ENCODE data around the gene SH3BP5L.

SH3BP5L gene

DNA sequence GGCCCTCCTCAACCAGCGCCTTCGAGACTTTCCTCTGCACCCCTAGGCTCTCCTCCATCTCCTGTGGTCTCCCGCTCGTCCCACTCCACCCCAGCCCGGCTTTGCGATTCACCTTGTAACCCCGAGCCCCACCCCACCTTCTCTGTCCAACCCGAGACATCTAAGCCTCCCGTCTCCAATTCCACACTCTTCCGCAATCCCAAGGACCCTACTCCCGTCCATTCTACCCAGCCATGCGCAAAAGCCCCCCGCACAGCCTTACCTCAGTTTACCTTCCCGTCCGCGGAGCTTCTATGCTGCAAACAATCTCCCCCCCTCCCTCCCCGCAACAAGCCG, 174 bp downstream of the SH3BP5L start:
- peak; percentile 27 for DNase-seq (ENCODE audit: low spot score)

DNA sequence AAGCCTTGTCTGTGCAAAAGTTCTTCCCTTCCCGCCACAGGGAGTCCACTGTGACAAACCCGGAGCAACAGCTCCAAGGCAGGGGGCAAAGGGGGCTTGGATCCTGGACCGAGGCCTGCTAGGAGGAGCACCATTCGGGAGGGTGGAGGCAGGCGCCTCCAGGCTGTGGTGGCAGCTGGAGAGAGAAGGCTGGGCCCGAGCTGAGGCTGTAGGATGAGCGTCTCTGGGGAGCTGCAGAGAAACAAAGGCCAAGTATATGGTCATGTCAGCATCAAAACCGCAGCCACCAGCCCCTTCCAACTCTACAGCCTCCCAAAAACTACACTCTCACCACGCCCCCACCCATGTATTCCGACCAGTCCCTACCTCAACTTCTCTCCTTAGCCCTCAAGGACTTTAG, 579 bp downstream of the SH3BP5L start:
- no peak for DNase-seq (ENCODE audit: low spot score)

DNA sequence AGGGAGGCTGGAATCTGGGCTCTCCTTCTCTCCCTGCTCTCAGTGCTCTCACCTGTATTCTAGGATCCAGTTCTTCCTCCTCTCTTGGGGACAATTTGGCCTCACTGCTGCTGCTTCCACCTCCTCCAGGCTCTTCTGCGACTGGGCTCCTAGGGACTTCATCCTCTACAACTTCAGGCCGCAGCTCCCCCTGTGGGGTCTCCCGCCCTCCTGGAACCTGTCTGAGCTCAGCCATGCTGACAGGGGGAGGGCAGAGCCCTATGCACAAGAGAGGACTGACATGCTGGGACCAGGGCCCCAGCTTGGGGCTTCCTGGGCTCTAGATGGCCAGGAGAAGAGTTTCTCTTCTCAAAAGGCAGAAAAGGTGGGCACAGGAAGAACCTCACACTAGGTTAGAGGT, 1.0 kb downstream of the SH3BP5L start:
- no peak for DNase-seq (ENCODE audit: low spot score)

DNA sequence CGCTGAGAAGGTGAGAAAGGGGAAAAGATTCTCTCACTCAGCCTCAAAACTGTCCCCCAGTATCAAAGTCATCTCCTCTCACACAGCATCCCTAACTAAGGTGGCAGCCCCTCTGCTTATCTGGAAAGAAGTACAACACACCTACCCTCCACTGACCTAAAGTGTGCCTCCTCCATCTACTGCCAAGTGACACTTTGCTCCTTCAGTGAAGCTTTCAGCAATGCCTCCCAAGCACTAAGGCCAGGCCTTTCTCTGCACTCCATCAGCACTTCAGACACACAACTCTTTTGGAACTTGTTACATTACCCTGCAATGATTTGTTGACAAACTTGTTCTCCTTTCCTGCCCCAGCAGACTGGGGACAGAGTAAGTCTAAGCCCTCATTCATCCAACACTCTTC, 1.4 kb downstream of the SH3BP5L start:
- DNase-seq (ENCODE audit: low spot score), result no peak

DNA sequence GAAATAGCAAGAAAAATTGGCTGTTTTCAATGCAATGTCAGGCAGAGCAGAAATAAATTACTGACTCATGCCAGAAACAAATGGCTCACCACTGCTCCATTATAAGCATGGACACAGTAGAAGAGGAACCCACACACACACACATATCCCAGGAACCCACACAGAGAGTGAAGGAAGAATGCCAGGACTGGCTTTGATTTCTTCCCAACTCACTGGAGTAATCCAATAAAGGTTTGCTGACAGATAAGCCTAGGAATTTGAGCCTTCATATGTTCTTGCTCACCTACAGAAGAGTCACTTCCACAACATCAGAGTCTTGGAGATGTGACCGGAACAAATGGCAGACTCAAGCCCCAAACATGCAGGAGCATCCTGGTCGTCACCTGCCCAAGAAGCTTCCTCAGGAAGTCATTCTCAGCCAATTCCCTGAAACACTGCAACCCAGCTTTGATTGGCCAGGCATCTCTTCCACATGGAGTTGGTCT, 2.2 kb downstream of the SH3BP5L start:
- DNase-seq (ENCODE audit: low spot score), result no peak

DNA sequence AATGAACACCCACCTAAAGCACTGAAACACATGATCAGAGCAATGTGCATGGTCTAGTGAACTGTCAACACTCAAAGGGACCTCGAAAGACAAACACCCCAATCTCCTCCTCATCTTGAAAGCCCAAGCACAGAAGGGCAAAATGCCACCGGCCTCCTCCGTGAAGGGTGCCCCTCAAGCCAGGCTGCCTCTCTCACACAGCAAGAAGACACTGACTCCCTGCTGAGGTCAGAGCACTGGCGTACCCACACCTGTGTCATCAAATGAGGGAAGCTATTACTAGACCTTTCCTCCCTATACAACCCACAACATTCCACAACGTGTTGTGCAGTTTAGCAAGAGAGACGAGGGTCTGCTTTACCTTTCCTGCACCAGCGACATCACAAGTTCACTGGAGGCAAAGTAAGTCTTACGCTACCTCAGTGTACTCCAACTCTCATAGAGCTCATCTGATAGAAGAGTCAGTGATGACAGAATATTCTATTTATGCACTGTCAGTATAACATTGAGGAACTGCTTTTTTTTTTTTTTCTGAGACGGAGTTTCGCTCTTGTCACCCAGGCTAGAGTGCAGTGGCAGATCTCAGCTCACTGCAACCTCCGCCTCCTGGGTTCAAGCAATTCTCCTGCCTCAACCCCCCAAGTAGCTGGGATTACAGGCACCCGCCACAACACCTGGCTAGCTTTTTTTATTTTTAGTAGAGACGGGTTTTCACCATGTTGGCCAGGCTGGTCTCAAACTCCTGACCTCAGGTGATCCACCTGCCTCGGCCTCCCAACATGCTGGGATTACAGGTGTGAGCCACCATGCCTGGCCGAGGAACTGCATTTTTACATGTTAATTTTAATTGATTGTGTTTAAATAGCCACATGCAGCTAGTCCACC, 3.3 kb downstream of the SH3BP5L start:
- DNase-seq (ENCODE audit: low spot score), result peak; percentile 41

DNA sequence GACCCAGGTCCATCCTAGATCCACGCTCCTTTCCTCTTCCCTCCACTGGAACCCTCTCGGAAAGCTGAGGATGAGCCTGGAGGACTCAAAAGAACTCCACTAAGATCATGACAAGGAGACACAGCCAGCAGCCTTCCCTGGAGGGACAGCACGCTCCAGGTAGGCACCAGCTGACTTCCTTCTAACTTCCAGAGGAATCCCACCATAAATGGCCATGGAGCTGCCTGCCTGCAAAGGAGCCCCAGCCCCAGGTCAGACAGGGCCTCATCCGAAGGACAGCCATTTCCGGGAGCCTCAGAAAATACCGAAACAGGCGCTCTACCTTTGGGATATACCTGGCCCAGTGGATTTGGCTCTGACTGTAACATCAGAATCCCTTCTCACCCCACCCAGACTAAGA, 4.1 kb downstream of the SH3BP5L start:
- no peak for DNase-seq (ENCODE audit: low spot score)

DNA sequence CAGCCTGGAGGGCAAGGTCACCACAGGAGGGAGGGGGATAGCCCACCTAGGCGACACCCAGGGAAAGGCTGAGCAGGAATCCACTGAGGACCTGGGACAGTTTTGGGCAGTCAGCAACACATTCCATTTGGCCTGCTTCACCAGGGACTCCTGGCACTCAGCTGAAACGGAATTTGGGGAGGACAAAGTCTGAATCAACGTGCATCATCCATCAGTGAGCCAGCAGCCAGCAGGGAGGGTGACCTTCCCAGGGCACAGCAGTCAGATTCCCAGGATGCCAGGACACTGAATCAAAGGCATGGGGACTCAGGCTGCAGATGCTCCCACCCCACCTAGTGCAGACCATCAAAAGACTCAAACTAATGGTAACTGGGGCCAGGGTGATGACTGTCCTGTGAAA, 4.6 kb downstream of the SH3BP5L start:
- no peak for DNase-seq (ENCODE audit: low spot score)

DNA sequence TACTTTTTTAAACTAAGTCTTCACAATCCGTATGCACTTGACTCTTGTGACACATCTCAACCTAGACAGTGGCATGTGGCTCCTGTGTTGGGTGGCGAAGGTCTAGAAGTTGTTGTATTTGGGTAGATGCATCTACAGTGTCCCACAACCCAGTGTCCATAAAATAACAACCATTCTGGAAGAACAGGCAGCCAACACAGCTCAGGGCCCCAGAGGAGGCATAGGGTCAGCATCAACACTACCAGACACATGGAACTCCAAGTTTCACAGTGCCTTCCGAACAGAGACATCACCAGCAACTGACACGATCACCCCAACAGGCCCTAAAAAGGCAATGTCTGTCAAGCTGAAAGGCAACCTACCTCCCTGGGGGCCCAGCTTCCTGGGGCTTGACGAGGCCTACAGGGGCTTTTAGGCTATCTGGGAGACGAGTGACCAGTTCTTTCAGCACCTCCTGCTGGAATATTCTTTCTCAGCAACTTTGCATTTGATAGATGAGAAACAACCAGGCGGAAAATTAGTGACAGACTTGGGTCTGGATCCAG, 5.6 kb downstream of the SH3BP5L start:
- DNase-seq (ENCODE audit: low spot score), result no peak

DNA sequence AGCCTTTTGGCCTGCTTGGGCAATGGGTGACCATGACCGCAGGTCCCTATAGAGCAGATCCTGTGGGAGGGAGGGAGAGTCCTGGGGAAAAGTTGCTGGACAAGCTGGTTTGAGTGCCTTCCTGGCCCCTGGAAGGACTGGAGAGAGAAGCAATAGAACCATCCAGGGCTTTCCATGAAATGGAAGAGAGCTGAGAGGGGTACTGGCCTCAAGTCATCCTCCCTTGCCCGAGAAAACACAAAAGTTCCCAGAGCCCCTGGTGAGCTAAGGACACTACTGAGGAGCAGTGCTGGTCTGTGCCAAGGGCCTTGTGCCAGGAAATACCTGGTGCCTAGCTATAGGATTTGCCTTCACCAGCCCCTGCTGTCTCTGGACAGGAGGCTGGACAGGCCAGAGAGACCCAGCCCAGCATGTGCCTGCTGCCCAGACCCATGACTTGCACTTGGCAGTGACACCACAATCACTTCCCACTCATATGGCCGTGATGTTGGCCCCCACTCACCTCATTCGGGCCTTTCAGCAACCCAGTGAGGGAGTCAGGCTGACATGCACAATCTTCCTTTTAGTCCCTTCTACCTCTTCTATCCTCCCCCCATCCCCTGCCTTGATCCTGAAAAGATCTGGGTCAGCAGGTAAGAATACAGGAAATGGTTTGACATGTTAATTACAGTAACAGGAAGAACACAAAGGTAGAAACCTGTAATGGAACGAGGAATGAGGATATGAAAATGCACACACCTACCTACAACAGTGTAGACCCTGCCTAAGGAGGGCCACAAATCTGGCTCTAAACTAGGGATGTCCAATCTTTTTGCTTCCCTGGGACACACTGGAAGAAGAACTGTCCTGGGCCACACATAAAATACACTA, 7.0 kb downstream of the SH3BP5L start:
- DNase-seq (ENCODE audit: low spot score), result no peak

DNA sequence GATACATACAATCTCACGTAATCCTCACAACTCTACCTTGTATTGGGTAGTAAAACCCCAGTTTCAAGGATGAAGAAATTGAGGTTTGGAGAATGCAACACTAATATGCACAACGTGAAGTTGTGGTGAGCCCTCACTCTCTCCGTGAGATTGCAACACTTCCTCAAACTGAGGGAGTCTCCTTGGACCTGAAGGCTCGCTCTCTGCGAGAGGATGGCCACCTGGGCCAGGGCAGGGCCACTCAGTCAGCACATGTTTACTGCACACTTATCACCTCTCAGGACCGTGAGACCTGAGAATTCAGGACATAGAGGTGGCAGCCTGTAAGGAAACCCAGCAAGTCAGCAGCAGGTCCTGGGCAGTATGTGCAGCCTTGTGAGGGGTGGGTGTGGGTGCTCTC, 8.7 kb downstream of the SH3BP5L start:
- DNase-seq (ENCODE audit: low spot score), result no peak

DNA sequence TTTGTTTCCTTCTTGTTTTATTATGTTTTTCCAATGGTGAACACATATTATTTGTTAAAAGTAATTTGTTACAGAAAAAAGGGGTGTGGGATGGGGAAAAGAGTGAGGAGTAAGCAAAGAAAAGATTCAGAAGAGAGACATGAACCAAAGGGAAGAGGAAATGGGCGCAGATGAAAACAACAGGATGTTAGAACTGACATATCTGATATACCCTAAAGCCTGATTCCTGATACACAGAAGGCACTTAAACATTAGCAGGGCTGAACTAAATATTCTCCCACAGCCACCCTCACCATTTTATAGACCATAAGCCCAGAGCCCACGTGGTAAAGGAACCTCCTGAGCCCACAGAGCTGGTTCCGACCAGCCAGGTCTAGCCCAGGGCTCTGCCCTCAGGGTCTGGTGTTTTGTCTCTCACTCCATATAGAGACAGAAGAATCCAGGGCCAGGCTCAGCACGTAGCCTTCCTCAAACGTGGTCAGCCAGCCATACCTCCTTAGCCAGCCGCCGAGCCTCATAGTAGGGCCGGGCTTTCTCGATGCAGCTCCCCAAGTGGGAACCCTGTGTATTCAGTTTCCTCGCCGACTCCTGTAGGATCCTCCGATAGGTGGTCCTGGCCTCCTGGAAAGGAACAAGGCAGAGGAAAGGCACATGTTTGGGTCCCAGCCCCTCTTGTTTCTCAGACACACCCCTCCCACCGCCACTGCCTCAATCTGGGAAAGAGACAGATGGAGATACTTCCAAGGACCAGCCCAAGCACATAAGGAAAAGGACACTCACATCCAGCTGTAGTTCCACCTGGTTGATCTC, 9.5 kb downstream of the SH3BP5L start:
- DNase-seq (ENCODE audit: low spot score), result no peak

DNA sequence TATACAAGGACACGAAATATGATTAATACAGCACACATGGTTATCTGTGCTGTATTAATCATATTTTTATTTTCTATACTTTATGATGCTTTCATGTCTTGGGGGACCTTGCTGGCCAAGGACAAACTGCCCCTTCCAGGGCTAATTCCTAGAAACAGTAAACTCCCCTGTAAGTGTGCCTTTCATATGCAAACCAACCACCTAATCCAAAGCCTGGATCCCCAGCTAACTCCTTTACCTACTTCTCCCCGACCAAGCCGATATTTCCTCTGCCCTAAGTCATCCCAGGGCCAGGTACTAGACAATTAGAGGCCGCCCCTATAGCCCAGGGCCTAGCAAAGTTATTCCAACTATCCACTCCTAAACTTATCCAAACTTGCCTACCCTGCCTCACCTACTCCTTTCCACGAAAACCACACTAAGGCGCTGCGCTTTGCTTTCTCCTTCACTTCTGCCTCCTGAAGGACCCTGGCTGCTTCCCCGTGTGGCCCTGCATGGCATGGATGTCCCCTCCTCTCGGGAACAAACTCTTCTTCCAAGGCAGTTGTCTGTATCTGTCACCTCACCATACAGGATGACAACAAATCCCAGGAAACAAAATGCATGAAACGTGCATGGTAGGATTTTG, 10.2 kb downstream of the SH3BP5L start:
- no peak for DNase-seq (ENCODE audit: low spot score)

DNA sequence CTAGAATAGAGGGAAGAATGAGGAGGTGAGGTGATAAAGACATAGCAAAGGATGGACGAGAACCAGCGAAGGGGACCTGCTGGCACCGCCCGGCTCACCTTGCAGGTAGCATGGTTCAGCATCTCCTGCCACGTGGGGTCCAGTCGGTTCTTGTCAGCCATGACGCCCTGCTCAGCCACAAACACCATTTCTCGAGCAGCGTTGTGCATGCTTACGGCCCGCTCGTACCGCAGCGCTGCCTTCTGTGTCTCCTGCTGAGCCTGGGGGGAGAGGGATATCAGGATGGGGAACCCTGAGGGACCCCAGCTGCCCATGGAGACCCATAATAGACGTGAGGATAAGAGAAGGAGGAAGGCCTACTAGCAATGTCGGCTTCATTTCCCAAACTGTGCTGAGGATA, 11.4 kb downstream of the SH3BP5L start:
- DNase-seq (ENCODE audit: low spot score), result no peak

DNA sequence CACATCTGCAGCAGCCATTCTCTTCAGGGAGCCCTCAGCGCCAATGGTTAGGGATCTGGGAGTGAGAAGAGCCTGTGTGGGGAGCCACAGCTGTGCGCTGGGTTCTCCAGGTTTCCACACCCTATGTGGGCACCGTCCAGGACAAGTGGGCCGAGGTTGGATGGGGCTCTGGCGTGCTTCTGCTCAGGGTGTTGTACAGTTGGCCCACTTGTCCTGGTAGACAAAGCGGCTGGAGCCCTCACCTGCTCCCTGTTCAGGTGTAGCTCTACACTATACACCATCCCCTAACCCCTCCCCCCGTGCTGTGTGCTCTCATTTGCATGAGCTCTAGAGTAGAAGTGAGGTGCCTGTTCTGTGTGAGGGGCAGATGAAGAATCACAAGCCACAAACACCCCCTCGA, 12.2 kb downstream of the SH3BP5L start:
- DNase-seq (ENCODE audit: low spot score), result no peak

DNA sequence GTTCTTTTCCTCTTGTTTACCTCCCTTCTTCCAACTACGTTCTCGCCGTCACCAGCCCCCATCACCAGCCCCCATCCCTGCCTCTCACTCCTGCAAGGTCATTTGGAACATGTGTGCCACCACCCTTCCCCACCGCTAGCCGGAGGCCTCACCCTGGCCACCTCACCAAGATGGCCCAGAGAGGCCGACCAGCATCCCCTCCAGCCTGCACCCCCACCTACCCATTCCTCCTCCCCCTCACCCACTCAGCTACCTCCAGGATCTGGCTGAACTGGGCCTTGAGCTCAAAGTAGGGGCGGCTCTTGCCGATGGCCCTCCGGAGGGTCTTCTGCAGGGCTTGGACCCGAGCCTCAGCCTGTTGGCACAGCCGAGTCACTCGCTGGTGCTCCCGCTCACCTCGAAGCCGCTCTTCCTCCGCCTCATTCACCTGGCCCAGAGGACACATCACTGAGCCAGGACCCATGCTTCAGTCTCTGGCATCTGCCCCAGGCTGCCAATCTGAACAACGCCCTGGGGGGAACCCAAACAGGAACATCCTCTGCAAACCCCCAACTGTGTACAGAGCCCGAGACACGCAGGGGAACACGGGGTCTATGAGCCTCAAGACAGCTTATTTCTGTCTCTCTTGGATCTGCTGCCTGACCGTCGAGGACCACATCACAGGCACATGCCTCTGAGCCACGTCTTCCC, 12.8 kb downstream of the SH3BP5L start:
- no peak for DNase-seq (ENCODE audit: low spot score)

DNA sequence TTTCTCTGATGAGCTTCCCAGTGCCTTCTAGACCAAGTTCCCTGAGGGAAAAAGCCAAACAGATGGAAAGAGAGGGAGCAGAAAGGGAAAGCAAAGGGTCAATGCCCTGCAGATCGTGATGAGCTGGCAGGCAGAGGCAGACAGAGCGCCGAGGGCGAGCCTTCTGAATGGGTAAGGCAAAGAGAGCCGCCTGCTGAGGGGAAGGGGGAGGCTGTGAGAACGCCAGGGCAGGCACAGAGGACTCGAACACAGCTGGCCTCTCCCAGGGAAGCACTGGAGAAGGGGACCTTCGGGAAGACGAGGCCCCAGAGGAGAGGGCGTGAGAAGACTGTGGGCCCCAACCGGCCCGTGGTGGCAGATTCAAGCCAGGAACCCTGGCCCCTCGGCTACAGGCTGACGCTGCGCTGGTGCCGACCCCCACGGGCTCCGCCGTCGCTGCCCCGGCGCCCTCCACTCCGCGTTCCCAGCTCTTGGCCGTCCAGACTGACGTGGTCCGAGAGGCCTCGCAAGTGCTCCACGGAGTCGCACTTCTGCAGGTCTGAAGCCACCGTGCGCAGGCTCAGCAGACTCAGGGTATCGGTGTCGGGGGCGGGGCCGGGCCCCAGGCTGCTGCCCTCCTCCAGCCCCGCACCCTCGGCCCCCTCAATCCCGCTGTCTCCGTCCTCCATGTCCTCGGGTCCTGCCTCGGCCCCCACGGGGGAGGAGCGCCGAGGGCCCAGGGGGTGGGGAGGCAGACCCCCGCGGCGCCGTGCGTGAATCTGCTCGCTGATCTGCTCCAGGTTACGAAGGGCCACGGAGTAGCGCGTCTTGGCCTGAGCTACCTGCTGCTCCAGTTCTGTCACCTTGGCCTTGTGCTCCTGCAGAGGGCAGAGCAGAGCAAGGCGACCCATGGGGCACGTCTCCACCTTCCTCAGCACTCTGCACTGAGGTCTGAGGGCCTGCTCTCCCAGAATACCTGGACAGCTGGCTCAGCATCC, 13.9 kb downstream of the SH3BP5L start:
- no peak for DNase-seq (ENCODE audit: low spot score)

DNA sequence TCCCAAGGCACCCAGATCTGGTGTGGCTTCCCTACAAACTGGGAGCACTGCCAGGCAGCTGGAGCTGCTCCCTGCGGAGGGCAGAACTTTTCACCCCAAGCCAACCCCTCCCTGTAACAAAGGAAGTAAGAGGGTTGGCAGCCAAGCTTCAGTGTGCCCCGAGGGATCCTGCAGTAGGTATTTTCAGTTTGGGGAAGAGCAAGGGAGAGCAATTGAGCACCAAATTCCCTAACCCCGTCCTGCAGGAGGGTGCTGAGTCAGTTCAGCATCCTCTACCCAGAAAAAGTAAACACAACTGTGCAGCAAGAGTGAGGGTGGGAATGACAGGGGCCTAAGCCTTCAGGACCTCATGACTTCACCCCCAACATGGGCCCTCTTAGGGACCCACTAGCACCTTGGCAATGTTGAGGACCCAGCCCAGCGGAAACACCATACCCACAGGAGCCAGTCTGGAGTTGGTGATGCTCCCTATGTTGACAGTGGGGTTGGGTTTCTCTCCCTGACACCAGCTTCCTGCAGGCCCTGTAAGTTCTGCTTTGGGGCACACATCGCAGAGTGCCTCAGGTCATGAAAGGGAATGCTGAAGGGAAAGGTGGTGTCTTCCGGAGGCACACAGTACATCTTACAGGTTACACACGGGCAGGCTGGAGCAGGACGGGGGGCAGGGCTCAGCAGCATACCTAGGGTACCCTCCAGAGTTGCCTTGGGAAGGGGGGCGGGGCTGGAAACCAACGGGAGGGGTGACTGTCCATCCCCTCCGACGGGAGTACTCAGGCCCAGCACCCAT, 14.8 kb downstream of the SH3BP5L start:
- no peak for DNase-seq (ENCODE audit: low spot score)
